Activated CD8-positive, alpha-beta memory T cell treated with anti-CD3 and anti-CD28 coated beads for 24 hours (primary cell): Measurements from ENCODE around the gene GPD1.
"Not testable (repeated sequence)": the region's sequence is repeated elsewhere in the genome, so short reads cannot be mapped to it uniquely, and the experiment has no call there.

ENCODE experiments used
- DNase-seq: peaks from one replicate; pipeline ENCODE4 v3.0.0-alpha.2; 2020

The GPD1 gene

DNA sequence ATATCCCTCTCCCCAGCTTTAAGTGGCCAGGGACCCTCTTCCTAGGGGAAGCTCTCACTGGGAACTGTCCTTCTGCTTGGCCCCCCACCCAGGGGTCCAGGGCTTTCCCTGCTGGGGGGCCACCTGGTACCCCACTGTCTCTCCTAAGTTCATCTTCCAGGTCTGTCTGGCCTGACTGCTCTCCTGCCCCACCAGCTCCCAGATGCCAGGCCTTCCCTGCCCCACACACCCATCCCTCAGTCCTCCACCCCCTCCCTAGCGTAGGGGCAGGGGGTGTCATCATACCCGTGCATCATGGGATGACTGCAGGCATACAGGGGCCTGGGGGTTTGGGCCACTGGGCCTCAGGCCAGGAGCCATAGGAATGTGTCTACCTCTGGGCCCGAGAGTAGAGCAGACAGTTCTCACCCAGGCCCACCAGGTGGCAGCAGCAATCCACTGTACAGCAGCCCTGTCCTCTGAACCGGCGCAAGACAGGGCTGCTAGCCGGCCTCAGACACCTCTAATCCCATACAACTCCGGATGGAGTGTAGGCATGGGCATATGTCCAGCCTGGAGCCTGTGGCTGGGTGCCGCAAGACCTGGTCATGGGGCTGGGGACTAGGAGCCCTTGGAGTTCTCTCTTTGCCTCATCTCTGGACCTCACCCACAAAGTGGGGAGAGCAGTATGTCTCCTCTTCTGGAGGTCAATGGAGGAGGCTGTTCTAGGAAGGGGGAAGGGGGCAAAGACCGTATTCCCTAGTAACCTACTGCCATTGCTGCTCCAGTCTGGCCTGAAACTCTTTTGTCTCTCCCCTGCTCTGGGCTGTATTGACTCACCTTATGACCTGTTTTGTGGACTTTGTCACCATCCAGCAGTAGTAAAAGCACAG lies 28.6 kb upstream of the GPD1 start:
- DNase-seq = peak; percentile 93

DNA sequence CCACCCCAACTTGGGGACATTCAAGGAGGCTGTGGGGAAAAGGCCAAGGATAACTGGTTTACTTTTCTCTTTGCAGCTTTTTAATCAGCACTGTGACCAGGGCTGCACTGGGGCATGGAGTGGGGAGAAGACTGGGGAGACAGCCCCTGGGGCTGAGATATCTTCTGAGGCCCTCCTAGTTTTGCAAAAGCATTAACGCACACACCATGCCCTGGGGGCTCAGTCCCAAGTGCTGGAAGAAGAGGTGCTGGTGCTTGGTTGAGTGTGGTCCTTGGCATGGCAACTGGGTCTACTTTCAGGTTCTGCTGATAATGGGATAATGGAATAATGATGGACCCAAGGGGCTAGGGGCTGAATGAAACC lies 28.0 kb upstream of the GPD1 start:
- no peak for DNase-seq

DNA sequence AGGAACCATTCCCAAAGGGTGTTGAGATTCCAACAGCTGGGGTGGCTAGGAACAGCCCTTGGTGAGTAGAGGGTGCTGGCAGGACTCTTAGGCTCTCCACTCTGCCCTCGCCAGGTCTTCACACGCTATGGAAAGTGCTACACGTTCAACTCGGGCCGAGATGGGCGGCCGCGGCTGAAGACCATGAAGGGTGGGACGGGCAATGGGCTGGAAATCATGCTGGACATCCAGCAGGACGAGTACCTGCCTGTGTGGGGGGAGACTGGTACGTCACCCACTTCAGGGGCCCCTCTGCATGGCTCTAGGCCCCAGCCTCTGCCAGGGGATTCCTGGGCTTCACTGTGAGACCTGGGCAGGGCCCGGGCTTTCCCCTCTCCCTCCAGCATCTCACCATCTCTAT lies 26.7 kb upstream of the GPD1 start:
- no peak for DNase-seq

- no peak for DNase-seq
Measured at GRCh38 chr12:50078281-50078680, 25.5 kb upstream of the GPD1 start.

DNA sequence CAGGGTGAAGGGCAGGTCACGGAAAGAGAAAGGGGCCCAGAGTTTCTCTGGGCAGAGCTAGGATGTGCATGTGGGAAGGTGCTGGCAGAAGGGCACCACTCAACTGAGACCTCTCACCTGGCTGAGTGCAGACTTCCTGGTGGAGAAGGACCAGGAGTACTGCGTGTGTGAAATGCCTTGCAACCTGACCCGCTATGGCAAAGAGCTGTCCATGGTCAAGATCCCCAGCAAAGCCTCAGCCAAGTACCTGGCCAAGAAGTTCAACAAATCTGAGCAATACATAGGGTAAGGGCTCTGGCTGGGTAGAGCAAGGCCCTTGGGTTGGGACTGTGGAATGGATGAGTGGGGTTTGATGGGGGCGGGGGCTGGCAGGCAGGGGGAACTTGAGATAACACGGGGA lies 24.0 kb upstream of the GPD1 start:
- no peak for DNase-seq

DNA sequence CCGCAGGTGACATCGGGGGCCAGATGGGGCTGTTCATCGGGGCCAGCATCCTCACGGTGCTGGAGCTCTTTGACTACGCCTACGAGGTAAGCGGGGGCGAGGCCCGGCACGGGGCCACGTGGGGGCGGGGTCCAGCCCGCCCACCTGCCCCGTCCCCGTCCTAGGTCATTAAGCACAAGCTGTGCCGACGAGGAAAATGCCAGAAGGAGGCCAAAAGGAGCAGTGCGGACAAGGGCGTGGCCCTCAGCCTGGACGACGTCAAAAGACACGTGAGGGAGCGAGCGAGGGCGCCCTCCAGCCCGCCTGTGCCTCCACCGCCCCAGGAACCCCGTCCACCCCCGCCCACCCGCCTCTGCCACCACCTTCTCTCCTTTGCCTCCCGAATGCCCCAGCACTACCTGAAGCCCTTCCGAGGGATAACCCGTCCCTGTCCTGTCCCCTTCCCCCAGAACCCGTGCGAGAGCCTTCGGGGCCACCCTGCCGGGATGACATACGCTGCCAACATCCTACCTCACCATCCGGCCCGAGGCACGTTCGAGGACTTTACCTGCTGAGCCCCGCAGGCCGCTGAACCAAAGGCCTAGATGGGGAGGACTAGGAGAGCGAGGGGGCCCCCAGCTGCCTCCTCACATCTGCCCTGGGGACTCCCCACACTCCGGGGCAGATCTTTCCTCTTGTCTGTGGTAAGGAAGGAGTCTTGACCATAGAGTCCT lies 22.6 kb upstream of the GPD1 start:
- no peak for DNase-seq

- DNase-seq = no peak
Measured at GRCh38 chr12:50082644-50083043, 21.2 kb upstream of the GPD1 start.

DNA sequence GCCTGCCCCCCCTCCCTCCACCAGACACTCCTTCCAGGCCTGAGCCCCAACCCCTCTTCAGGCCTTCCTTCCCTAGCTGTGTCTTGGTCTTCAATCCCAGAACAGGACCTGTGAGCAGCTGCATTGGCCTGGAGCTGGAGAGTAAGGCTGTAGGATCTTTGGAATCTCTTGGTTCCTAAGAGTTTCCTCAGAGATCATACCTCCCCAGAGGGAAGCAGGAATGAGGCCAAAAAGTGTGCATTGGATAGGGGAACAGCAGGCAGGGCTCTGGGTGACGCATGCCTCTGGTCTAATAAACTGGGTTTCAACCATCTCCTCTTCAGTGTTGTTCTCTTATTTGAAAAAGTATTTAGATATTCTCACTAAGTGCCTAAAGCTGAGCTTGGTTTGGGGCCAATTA lies 20.5 kb upstream of the GPD1 start:
- DNase-seq = no peak

DNA sequence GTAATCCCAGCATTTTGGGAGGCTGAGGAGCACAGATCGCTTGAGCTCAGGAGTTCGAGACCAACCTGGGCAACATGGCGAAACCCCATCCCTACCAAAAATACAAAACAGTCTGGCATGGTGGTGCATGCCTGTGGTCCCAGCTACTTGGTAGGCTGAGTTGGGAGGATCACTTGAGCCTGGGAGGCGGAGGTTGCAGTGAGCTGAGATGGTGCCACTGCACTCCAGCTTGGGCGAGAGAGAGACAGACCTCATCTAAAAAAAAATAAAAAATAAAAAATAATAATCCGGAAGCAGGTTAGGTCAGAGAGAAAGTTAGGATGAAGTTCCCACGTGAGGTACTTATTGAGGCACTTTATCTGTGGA lies 19.4 kb upstream of the GPD1 start:
- DNase-seq = not testable (repeated sequence)

DNA sequence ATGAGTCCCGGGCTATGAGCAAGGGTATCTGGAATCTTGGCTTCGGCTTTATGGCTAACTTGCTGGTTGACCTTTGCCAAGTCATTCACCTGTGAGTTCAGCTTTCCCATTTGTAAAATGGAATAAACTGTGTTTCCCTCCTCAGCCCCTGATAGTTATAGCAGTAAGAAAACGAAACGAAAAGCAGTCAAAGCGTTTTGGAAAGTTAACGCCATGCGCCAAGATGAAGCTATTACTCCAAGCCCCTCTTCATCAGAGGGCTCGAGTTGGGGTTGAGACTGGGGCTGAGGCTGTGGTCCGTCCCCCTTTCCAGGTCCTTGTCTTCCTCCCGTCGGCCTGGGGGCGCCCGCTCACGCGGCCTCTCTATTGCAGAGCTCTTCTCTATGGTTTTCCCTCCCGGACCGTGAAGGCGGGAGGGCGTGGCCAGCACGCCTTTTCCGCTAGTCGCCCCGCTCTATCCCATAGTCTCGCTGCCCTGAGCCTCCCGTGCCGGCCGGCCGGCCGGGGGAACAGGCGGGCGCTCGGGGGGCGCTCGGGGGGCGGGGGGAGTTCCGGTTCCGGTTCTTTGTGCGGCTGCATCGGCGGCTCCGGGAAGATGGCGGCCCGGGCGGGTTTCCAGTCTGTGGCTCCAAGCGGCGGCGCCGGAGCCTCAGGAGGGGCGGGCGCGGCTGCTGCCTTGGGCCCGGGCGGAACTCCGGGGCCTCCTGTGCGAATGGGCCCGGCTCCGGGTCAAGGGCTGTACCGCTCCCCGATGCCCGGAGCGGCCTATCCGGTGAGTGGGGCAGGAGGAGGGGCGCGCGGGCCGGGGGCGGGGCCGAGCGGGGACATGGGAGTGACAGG lies 18.8 kb upstream of the GPD1 start, which contains the start of gene SMARCD1:
SMARCD1 (plus strand) TSS at position 568 of the 840 bp plus-strand sequence; CDS start at position 596, 28 bp downstream.
- peak; percentile 92 for DNase-seq

DNA sequence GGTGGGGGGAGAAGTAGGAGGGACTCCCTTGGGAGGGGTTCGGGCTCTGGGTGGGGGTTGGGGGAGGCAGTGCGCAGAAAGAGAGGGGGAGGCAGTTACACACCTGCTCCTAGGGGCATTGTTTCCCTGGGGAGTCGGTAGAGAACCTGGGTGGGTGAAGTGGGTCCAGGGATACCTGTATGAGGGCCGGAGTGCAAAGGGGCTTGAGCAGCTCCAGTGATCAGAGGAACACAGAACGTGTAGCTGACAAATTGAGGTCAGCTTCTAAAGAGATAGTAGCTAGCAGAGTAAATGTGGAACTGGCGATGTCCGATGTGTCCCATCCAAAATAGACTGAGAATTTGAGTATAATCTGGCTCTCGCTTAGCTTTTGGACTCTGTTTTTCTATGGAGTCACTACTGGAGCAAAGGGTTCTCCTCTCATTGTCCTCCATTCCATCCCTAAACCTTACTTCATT lies 18.2 kb upstream of the GPD1 start:
- no peak for DNase-seq

DNA sequence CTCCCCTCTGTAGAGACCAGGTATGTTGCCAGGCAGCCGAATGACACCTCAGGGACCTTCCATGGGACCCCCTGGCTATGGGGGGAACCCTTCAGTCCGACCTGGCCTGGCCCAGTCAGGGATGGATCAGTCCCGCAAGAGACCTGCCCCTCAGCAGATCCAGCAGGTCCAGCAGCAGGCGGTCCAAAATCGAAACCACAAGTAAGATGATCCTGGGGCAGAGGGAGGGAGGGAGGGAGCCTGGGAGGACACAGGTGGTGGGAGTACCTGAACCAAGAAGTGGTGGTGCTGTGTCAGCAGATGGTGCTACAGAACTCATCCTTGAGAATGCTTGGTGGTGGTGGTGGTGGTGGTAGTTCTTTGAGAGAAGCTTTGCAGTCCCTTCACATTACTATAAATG lies 17.7 kb upstream of the GPD1 start:
- no peak for DNase-seq

DNA sequence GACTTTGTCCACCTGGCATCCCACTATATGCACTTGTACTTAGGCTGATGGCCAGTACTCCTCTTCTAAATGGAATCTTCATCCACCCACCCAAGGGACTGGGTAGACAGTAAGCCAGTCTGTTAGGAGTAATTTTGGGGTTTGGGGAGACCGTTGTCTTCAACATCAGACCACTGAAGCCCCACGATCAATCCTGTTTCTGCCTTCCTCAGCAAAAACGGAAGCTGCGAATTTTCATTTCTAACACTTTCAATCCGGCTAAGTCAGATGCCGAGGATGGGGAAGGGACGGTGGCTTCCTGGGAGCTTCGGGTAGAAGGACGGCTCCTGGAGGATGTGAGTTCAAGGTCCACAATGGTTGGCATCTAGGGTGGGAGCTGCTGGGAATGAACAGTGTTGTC lies 16.7 kb upstream of the GPD1 start:
- no peak for DNase-seq

DNA sequence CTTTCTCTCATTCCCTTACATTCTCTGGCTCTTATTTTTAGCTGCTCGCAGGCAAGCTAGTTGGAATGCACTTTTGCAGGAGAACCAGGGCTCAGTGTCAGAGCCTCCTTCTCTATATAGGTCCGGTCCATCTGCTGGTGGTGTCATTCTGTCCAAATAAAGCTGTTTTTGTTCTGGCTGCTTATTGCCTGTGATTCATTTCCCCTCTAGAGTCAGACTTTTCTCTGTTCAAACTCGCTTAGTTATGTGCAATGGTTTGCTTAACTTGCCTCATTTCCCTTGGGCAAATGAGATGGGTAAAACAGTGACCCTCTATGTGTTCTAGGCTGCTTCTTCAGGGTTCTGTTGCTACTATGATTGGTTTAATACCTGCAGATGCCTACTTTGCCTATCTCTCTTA lies 15.8 kb upstream of the GPD1 start:
- DNase-seq = no peak

DNA sequence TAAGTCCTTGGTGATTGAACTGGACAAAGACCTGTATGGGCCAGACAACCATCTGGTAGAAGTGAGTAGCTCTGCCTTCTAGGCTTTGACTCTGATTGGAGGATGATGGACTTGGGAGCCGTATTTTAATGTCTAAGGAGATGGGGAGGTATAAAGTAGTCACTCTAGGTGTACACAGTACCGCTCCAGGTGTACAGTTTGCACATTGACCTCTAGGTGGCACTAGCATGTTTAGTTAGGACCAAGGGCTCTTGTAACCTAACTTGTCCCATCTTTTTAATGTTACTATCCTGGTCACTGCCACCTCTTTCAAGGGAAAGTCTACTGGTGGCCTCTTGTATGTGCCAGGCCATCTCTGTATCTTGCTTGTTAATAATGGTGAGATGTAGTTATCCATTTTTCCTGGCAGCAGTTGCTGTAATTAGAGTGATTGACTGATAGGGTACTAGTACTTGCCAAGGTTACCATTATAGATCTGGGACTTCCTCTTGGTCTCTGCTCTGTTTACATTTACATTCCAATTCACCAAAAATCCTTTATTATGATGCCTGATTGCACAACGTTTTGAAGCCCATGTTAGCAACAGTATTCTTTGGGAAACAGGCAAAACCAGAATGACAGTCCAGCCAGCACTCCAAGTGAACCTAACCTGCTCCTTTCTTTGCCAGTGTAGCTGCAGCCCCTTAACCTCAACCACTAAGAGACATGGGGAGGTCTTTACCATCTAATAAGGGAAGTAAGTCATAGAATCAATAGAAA lies 15.1 kb upstream of the GPD1 start:
- DNase-seq = peak; percentile 70

GRCh38 chr12:50089730-50090129 lies 14.1 kb upstream of the GPD1 start:
- DNase-seq = no peak

DNA sequence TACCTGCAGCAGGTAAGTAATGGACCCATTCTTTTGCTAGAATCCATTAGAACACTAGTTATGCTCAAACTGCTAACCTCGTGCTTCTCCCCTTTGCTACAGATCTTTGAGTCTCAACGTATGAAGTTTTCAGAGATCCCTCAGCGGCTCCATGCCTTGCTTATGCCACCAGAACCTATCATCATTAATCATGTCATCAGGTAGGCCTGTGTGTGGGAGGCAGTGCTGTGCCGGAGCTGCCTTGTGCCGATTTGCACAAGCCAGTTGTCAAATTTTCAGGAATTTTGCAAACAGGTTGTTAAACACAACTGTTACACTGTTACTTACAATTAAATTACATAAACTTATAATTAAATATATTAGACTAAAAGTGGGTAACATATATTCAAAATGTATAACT lies 13.4 kb upstream of the GPD1 start:
- no peak for DNase-seq

GRCh38 chr12:50097952-50098351 lies 5.9 kb upstream of the GPD1 start:
- no peak for DNase-seq

GRCh38 chr12:50099302-50100008 lies 4.4 kb upstream of the GPD1 start:
- DNase-seq = no peak

DNA sequence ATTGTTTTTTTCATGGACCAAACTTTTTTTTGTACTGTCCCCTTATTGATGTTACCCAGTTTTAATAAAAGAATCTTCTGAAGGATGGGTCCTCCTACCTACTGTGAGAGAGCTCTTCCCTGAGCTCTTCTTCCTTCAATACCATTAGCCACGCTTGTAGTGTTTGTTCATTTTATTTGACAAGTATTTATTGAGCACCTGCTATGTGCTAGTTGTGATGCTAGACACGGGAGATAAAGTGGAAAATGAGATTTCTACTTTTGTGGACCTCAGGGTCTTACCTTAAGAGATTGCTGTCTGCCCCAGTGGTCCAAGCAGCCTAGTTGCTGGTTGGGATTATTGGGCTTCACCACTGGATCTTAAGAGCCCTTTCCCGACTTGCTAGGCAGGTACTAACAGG lies 3.2 kb upstream of the GPD1 start:
- no peak for DNase-seq

DNA sequence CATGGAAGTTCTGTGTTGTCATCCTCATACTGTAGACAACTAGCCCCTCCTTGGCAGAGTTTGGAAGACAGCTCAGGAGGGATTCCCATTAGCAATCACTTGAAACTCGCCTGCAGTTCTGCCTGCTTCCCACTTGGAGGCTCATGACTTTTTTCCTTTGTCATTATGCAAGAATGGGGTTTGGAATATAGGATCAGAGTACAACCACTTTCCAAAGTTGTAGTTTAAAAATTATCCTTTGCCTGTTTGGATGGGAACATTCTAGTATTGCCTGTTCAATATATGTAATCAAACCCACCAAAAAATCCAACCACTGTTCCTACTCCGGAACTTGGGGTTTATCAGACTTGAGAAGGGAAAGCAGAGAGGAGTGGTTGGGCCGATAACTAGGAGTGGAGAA lies 2.1 kb upstream of the GPD1 start:
- DNase-seq = no peak

DNA sequence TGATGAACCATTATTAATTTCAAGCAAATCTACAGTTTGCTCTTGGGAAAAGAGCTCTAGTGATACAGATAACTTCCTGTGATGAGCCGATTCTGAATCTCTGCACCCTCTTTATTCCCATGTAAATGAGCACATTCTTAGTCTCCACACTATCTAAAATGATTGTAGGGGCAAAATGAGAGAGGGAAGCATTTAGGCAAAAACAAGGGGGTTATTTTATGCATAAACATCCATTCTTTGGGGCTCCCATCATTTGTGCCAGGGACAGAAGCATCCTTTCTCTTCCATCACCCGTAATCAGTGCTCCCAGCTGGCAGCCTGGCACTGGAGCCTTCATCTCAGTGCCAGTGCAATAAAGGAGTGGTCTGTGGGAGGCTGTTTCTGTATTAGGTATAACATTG lies 1.7 kb upstream of the GPD1 start:
- no peak for DNase-seq
